HG03354 (cell line): Measurements from ENCODE around the gene LANCL3.
"Not testable (repeated sequence)": the region's sequence is repeated elsewhere in the genome, so short reads cannot be mapped to it uniquely, and the experiment has no call there.

Source experiments
- ATAC-seq: cut with Tn5 transposase; IDR thresholded peaks from one replicate; pipeline ENCODE4 v1.9.1; 2021; ENCODE audit warnings: mild to moderate bottlenecking; ENCODE audit not compliant: unreplicated experiment, poor library complexity, severe bottlenecking

The LANCL3 gene

DNA sequence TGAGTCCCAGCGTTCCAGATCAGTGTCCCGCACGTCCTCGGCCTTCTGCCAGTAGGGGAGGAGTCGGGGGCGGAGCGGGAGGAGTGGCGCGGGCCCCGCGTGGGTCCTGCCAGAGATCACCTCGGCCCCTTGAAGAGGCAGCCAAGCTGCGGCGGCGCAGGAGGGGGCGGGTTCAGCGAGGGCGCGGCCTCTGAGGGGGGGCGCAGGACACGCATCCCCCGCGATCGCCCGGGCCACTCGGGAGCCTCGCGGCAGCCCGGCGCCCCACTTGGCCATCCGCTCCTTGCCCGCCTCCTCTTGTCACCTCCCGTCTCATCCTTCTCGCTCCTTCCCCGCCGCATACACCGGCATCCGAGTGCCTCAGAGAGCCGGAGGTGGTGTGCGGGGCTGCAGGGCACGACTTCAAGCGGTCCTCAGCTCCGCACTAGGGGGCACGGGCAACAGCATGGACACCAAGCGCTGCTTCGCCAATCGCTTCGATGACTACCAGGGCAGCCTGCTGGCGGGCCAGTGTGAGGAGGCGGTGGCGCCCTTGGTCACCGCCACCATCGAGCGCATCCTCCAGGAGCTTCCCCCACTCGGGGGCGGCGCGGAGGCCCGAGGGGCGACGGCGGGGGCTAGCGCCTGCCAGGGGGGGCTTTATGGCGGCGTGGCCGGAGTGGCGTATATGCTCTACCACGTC, at the start of gene LANCL3:
Gene LANCL3, plus strand, starts transcription at position 236 of the 682 bp plus-strand sequence. Its CDS starts 210 bp downstream, at position 446.
- not testable (repeated sequence) for ATAC-seq

DNA sequence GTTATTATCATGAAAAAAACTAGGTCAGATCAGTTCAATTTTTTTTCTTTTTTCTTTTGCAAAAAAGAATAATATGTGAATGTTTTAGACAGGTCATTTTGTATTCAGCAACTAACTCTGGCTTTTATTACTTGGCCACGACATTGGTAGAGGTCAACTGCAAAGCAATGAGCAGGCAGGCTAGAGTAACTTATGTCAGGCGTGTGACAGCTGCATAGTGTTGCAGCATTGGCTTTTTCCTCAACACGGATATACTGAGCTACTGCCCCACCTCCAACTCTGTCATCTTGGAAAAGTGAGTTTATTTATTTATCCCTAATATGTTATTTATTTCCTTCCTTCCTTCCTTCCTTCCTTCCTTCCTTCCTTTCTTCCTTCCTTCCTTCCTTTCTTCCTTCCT, 47.8 kb upstream of the LANCL3 start:
- not testable (repeated sequence) for ATAC-seq

- ATAC-seq, result no peak
Measured at GRCh38 chrX:37541991-37542390, 29.5 kb upstream of the LANCL3 start.

- ATAC-seq, result no peak
Measured at GRCh38 chrX:37542791-37543190, 28.7 kb upstream of the LANCL3 start.

DNA sequence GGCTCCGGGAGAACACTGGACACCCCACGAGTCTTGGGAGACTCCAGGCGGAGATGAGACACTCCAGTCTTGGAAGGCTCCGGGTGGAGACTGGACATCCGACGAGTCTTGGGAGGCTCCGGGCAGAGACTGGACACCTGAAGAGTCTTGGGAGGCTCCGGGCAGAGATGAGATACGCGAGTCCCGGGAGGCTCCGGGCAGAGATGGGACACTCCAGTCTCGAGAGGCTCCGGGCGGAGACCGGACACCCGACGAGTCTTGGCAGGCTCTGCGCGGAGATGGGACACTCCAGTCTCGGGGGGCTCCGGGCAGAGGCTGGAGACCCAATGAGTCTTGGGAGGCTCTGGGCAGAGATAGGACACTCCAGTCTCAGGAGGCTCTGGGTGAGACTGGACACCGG, 28.1 kb upstream of the LANCL3 start:
- ATAC-seq, result no peak

- not testable (repeated sequence) for ATAC-seq
Measured at GRCh38 chrX:37544531-37544930, 26.9 kb upstream of the LANCL3 start.

- no peak for ATAC-seq
Measured at GRCh38 chrX:37545066-37545465, 26.4 kb upstream of the LANCL3 start.

GRCh38 chrX:37549619-37550018, 21.8 kb upstream of the LANCL3 start:
- ATAC-seq, result not testable (repeated sequence)

DNA sequence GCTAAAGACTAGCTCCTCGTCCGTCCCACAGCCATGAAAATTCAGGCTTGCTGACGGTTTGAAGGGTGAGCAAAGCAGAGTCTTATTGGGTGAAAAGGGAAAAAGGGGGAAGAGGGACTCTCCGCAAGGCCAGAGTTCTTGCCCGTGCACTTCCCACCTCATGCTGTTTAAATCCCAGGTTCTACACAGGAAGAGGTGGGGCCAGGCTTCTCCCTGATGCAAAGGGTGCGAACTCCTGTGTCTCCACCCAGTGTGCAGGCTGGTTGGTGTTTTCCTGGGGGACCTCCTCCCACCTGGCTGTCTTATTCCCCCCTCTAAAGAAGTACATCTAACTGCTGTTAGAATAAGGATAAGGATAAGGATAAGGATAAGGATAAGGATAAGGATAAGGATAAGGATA, 18.0 kb upstream of the LANCL3 start:
- no peak for ATAC-seq

GRCh38 chrX:37565254-37565653, 6.2 kb upstream of the LANCL3 start:
- ATAC-seq, result not testable (repeated sequence)

GRCh38 chrX:37570349-37570748, 1.1 kb upstream of the LANCL3 start:
- not testable (repeated sequence) for ATAC-seq

DNA sequence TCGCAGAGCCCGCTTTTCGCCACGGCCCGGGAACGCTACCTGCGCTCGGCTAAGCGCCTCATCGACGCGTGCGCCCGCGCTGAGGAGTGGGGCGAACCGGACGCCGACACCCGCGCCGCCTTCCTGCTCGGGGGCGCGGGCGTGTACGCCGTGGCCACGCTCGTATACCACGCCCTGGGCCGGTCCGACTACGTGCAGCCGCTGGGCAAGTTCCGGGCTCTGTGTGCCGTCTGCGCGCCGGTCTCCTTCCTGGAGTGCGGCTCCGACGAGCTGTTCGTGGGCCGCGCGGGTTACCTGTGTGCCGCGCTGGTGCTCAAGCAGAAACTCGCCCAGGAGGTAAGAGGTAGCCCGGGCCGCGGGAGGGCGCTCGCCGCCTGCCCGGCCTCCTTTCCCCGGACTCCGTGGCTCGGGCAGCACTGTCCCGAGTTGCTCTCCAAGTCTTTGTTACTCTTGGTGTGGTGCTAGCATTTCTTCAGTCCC, 687 bp downstream of the LANCL3 start:
- not testable (repeated sequence) for ATAC-seq

DNA sequence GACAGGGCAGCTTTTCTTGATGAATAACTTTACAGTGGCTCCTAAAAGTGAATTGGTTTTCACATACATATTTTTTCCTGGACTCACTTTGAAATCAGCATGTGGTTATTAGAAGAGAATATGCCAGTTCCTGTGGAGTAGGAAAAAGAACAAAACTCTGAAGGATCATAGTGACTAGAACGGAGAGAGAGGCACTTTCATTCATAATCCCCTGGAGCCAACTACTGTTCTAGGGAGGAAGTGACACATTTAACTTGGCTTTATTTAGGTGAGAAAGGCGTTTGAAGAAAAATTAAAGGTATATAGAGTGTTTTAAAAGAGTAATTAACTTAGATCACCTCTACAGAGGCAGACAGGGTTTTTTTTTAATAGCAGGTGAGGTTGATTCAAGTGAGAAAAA, 1.7 kb downstream of the LANCL3 start:
- not testable (repeated sequence) for ATAC-seq

- no peak for ATAC-seq
Measured at GRCh38 chrX:37578045-37578444, 6.6 kb downstream of the LANCL3 start.

DNA sequence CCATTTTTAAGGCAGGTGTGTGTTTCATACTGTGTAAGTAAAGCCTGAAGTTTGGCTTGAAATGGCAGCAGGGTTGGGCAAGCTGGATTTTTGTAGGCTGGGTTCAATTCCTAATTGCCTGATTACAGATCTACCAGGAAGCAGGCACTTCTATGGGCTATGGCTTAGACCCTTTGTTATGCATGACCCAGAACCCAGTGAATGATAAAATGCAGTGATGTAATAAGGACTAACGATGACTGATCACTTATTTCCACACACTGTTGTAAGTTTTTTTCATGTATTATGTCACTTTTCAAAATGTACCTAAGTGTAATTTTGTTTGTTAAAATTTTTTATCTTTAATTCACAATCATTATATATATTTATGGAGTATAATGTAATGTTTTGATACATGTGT, 8.6 kb downstream of the LANCL3 start:
- no peak for ATAC-seq

- not testable (repeated sequence) for ATAC-seq
Measured at GRCh38 chrX:37587337-37587736, 15.9 kb downstream of the LANCL3 start.

DNA sequence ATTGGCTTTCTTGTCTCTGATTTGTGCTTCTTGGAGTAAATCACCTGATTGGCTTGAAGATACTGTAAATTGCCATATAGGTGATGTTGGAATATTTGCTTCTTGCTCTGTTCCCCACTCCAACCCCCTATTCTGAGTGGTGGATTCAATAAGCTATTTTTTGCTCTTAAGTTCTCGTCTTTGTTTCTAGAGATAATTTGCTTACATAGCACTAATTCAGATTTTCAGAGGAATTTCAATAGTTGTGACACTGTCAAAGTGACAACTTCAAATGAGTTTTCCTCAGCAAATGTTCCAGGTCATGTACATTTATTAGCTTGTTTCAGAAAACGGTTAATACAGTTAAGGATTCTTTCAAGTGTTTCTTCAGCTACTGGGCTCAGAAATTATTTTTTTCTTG, 18.6 kb downstream of the LANCL3 start:
- ATAC-seq, result no peak

DNA sequence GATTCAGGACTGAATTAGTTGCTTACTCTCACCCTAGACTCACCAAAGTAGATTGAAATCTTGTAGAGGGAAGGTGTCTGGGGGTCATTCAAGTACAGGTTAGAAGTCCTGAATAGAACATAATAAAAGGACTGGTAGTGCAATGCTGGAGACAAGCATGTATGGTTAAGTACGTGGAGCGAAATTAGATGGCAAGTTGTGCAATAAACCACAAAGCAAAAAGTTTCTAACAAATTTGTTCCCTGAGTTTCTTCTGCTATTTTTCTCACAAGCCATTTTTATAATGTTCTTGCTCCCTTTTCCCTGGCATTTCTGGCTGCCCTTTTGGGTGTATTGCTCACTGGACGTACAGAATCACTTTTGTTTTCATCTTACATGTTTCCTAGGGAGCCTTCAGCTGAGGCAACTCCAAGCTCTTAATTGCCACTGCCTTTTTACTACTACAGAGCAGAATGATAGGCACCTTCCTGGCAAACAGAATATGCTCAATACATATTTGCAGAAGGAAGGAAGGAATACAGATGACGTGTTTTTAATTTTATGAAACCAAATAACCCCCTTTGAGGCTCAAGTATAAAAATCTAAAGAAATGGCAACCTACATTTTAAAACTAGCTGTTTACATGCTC, 23.4 kb downstream of the LANCL3 start:
- ATAC-seq, result no peak

- ATAC-seq, result no peak
Measured at GRCh38 chrX:37599729-37600128, 28.3 kb downstream of the LANCL3 start.

- no peak for ATAC-seq
Measured at GRCh38 chrX:37603938-37604409, 32.5 kb downstream of the LANCL3 start.

DNA sequence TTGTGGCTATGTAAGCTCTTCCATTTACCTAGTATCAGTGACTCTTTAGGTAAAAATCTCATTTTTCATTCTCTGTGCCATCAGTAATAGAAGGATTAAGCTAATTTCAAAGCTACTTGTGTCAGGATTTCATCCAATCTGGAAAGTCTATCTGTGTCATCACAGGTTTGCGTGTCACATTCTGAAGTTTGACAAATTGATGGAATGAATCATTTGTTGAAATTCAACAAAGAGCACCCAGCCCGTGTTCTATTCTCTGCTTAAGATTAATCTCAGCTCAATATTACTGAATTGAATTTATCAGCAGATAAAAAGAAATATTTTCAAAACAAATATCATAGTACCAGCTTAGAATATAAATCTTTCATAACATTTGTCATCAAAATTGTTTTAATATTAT, 35.8 kb downstream of the LANCL3 start:
- ATAC-seq, result no peak
